ENCODE measurements around the gene PHF21A.
A peak's percentile ranks its signal among the peaks of the same experiment; 100 is the strongest.
"Not testable (repeated sequence)": the region's sequence is repeated elsewhere in the genome, so short reads cannot be mapped to it uniquely, and the experiment has no call there.

PHF21A gene

DNA sequence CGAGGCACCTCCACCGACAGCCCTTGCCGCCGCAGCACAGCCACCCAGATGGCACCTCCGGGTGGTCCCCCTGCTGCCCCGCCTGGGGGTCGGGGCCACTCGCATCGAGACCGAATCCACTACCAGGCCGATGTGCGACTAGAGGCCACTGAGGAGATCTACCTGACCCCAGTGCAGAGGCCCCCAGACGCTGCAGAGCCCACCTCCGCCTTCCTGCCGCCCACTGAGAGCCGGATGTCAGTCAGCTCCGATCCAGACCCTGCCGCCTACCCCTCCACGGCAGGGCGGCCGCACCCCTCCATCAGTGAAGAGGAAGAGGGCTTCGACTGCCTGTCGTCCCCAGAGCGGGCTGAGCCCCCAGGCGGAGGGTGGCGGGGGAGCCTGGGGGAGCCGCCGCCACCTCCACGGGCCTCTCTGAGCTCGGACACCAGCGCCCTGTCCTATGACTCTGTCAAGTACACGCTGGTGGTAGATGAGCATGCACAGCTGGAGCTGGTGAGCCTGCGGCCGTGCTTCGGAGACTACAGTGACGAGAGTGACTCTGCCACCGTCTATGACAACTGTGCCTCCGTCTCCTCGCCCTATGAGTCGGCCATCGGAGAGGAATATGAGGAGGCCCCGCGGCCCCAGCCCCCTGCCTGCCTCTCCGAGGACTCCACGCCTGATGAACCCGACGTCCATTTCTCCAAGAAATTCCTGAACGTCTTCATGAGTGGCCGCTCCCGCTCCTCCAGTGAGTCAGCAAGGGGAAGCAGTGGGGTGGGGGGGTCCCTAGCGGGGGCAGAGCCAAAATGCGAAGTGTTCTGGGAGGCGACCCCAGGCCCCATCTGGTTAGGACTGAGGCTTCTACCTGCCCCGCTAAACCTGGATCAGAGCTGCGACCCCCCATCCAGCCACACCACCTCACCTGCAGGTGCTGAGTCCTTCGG lies 218.5 kb downstream of the PHF21A start:
- Histone ChIP-seq H3K27ac (ENCODE audit: low read depth, low read length) (no peak overlapping the region), H2AFZ (ENCODE audit: low read length, unreplicated experiment) (no peak overlapping the region), H3K4me1 (ENCODE audit: control insufficient read depth, insufficient read depth, low read length, unreplicated experiment) (peaks cover 11% of the 10 kb centered on the region), H3K4me3 (ENCODE audit: low read depth, low read length) (no peak overlapping the region), H3K36me3 (ENCODE audit: insufficient read depth, low read length) (no peaks in the 10 kb centered on the region), H3K79me2 (ENCODE audit: control insufficient read depth, insufficient read depth, low read length, unreplicated experiment) (no peaks in the 10 kb centered on the region), H3K27me3 (ENCODE audit: insufficient read depth, low read length) (peaks cover 8% of the 10 kb centered on the region; the same call in 1 of the 2 replicates)

DNA sequence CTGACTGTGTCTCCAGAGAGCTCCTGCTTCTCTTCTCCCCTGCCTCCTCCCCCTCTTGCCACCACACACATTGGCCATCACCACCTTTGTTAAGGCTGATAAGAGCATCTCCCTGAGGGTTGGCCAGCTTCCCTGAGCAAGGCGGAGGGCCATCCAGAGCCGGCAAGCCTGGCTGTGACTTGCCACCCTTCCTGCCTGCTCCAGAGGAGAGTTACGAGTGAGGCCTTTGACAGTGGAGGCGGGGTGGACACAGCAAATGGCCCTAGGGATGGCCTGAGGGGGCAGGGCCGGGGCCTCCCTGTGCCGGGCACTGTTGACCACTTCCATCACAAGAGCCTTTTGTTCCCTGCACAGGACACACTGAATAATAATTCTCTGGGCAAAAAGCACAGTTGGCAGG lies 219.6 kb downstream of the PHF21A start:
- Histone ChIP-seq H3K27me3 (ENCODE audit: insufficient read depth, low read length) (peaks cover 8% of the 10 kb centered on the region; the same call in 1 of the 2 replicates), H3K36me3 (ENCODE audit: insufficient read depth, low read length) (no peaks in the 10 kb centered on the region), H3K27ac (ENCODE audit: low read depth, low read length) (no peak overlapping the region), H2AFZ (ENCODE audit: low read length, unreplicated experiment) (no peak overlapping the region), H3K4me3 (ENCODE audit: low read depth, low read length) (no peak overlapping the region), H3K79me2 (ENCODE audit: control insufficient read depth, insufficient read depth, low read length, unreplicated experiment) (no peaks in the 10 kb centered on the region), H3K4me1 (ENCODE audit: control insufficient read depth, insufficient read depth, low read length, unreplicated experiment) (peaks cover 11% of the 10 kb centered on the region)

DNA sequence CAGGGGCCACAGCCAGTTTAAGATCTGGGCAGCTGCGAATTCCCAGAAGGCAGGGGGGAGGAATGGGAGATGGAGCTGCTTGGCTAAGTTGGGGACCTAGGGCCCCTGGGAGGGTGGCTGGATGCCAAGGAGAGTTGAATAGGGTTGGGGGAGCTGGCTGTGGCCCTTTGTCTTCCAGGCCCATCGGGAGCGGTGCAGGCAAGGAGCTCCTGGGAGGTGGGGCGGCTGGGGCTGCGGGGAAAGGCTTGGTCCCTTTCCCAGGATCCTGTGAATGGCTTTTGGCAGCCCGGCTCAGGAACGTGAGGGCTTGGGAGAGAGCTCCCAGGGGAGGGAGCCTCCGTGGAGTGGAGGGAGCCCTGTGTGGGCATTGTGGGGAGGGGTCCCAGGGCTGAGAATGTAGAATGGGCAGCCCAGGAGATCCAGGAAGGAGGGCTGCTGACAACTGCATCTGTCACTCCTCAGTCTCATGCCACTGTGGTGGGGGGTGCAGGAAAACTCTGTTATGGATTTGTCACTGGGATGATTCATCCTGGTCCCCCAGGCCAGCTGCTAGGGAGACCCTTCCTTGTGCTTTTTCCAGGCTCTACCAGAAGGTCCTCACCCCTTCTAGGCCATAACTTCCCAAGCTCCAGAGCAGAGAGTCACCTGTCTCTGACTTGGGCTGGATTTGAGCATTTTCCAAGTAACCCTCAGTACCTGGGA lies 220.2 kb downstream of the PHF21A start:
- Histone ChIP-seq H3K4me1 (ENCODE audit: control insufficient read depth, insufficient read depth, low read length, unreplicated experiment) (peaks cover 11% of the 10 kb centered on the region), H3K27me3 (ENCODE audit: insufficient read depth, low read length) (peaks cover 8% of the 10 kb centered on the region; the same call in 1 of the 2 replicates), H2AFZ (ENCODE audit: low read length, unreplicated experiment) (no peak overlapping the region), H3K36me3 (ENCODE audit: insufficient read depth, low read length) (no peaks in the 10 kb centered on the region), H3K27ac (ENCODE audit: low read depth, low read length) (no peak overlapping the region), H3K4me3 (ENCODE audit: low read depth, low read length) (peak overlapping the region; percentile 77), H3K79me2 (ENCODE audit: control insufficient read depth, insufficient read depth, low read length, unreplicated experiment) (no peaks in the 10 kb centered on the region)

DNA sequence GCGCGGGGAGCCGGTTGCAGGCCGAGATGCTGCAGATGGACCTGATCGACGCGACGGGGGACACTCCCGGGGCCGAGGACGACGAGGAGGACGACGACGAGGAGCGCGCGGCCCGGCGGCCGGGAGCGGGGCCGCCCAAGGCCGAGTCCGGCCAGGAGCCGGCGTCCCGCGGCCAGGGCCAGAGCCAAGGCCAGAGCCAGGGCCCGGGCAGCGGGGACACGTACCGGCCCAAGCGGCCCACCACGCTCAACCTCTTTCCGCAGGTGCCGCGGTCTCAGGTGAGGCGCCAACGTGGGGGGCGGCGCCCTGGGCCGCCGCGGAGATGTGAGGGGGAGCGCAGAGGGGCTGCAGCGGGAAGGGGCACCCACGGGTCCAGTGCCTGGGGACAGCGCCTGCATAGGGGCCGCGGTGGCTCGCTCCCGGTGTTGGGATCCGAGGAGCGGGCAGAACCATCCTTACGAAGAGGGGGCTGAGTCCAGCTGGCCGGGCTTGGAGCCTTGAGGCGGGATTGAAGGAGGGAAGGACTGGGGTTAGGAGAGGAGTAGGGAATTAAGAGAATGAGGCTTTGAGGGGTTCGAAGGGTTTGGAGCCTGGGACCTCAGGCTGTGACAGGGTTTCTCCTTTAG lies 221.0 kb downstream of the PHF21A start:
- not testable (repeated sequence) for H3K27me3 ChIP-seq (ENCODE audit: insufficient read depth, low read length); H3K27ac ChIP-seq (ENCODE audit: low read depth, low read length); H3K36me3 ChIP-seq (ENCODE audit: insufficient read depth, low read length); H3K79me2 ChIP-seq (ENCODE audit: control insufficient read depth, insufficient read depth, low read length, unreplicated experiment)
- peak overlapping the region; percentile 57 for H2AFZ ChIP-seq (ENCODE audit: low read length, unreplicated experiment)
- peaks cover 11% of the 10 kb centered on the region for H3K4me1 ChIP-seq (ENCODE audit: control insufficient read depth, insufficient read depth, low read length, unreplicated experiment)
- H3K4me3 ChIP-seq (ENCODE audit: low read depth, low read length): peak overlapping the region; percentile 77

DNA sequence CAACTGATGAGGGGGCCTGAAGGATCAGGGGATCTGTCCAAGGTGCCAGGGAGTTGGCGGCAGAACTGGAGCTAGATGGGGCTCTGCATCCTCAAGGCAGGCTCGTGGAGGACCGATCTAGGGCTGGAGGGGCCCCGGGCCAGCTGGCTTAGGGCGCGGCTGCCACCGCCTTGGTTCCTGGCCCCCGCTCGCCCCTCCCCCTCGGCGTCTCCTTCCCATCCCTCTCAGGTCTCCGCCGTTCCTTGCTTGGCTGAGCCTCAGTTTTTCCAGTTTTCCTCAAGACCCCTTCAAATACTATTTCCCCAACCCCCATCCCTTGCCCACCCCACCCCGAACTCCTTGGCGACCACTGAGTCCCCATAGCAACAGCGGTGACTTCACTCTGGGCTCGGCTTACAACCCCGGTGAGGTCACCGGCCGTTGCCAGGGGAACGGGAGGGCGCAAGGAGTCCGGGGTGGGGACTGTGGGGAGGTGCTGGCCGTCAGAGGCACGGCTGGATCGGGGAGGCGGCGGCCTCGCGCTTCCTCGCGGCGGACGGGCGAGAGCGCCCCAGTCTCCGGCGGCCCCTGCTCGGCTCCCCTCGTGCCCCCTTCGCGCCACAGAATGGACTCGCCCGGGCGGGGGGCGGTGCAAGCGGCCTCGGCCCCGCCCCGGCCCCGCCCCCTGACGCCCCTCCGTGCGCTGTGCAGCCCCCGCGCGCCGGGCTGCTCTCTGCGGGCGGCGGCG lies 221.6 kb downstream of the PHF21A start:
- Histone ChIP-seq H3K27me3 (ENCODE audit: insufficient read depth, low read length) (peaks cover 8% of the 10 kb centered on the region; the same call in 1 of the 2 replicates), H2AFZ (ENCODE audit: low read length, unreplicated experiment) (no peak overlapping the region), H3K4me3 (ENCODE audit: low read depth, low read length) (peak overlapping the region; percentile 77), H3K27ac (ENCODE audit: low read depth, low read length) (peak overlapping the region; percentile 61), H3K4me1 (ENCODE audit: control insufficient read depth, insufficient read depth, low read length, unreplicated experiment) (peaks cover 11% of the 10 kb centered on the region), H3K79me2 (ENCODE audit: control insufficient read depth, insufficient read depth, low read length, unreplicated experiment) (no peaks in the 10 kb centered on the region), H3K36me3 (ENCODE audit: insufficient read depth, low read length) (no peaks in the 10 kb centered on the region)

DNA sequence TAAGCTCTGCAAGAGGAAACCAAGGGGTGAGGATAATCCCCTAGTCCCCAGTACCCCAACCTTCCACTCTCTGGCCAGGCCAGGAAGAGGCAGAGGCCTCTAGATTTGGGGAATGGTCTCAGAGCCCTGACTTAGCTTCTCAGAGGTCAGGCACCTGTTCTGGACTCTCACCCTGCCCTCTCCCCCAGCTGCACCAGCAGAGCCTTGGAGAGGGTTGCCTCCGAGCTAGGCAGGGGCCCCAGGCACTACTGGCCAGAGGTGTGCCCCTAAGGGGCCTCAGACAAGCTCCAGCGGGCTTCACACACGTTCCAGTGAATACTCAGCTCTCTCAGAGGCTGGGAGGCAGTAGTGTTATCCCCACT lies 222.2 kb downstream of the PHF21A start:
- H2AFZ ChIP-seq (ENCODE audit: low read length, unreplicated experiment): no peak overlapping the region
- H3K4me3 ChIP-seq (ENCODE audit: low read depth, low read length): peak overlapping the region; percentile 77
- no peaks in the 10 kb centered on the region for H3K36me3 ChIP-seq (ENCODE audit: insufficient read depth, low read length)
- peaks cover 8% of the 10 kb centered on the region; the same call in 1 of the 2 replicates for H3K27me3 ChIP-seq (ENCODE audit: insufficient read depth, low read length)
- peaks cover 11% of the 10 kb centered on the region for H3K4me1 ChIP-seq (ENCODE audit: control insufficient read depth, insufficient read depth, low read length, unreplicated experiment)
- no peak overlapping the region for H3K27ac ChIP-seq (ENCODE audit: low read depth, low read length)
- H3K79me2 ChIP-seq (ENCODE audit: control insufficient read depth, insufficient read depth, low read length, unreplicated experiment): no peaks in the 10 kb centered on the region

DNA sequence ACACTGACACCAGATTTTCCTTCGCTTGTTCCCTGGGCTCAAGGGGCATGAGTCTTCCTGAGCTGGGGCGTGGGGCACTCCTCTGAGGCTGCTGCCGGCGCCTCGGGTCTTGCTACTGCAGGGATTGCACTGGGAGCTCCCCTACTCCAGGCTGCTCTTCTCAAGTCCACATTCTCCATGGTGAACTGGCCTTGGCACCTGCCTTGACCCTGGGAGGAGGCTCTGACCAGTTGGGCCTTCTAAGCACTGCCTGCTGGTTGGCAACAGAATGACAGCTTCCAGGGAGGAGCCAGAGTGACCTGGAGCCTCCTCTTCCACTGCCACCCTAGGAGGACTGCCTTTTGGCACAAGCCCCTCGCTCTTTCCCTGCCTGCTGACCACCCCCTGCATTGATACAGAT lies 223.7 kb downstream of the PHF21A start:
- Histone ChIP-seq H3K4me3 (ENCODE audit: low read depth, low read length) (no peak overlapping the region), H3K36me3 (ENCODE audit: insufficient read depth, low read length) (no peaks in the 10 kb centered on the region), H3K4me1 (ENCODE audit: control insufficient read depth, insufficient read depth, low read length, unreplicated experiment) (peaks cover 11% of the 10 kb centered on the region), H2AFZ (ENCODE audit: low read length, unreplicated experiment) (no peak overlapping the region), H3K27me3 (ENCODE audit: insufficient read depth, low read length) (peaks cover 8% of the 10 kb centered on the region; the same call in 1 of the 2 replicates), H3K79me2 (ENCODE audit: control insufficient read depth, insufficient read depth, low read length, unreplicated experiment) (no peaks in the 10 kb centered on the region), H3K27ac (ENCODE audit: low read depth, low read length) (no peak overlapping the region)

DNA sequence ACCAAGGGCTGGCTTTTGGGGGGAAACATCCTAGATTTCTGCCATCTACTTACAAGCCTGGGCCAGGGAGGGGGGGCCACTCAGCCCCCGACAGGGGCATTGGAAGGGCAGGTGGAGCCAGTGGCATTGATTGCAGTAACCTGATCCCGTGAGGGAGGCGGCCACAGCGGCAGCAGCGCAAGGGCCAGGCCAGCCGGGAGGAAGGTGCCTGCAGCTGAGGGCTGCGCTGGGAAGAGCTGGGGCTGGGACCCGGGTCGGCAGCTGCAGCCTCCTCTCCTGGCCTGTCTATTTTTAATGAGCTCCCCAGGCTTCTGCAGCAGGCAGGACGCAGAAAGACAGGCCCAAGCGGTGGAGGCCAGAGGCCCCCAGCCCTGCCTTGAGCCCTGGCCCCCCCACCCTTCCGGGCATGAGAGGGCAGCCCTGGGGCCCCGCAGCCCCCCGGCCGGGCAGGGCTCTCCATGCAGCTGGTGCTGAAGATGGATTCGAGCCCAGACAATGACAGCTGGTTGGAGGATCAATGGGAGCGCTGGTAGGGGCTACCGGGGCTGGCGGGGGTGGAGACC lies 224.8 kb downstream of the PHF21A start:
- H3K27me3 ChIP-seq (ENCODE audit: insufficient read depth, low read length): peaks cover 13% of the 10 kb centered on the region; the same call in 1 of the 2 replicates
- no peaks in the 10 kb centered on the region for H3K79me2 ChIP-seq (ENCODE audit: control insufficient read depth, insufficient read depth, low read length, unreplicated experiment)
- no peak overlapping the region for H3K4me3 ChIP-seq (ENCODE audit: low read depth, low read length)
- H3K4me1 ChIP-seq (ENCODE audit: control insufficient read depth, insufficient read depth, low read length, unreplicated experiment): peaks cover 11% of the 10 kb centered on the region
- no peaks in the 10 kb centered on the region for H3K36me3 ChIP-seq (ENCODE audit: insufficient read depth, low read length)
- no peak overlapping the region for H2AFZ ChIP-seq (ENCODE audit: low read length, unreplicated experiment)
- no peak overlapping the region for H3K27ac ChIP-seq (ENCODE audit: low read depth, low read length)

DNA sequence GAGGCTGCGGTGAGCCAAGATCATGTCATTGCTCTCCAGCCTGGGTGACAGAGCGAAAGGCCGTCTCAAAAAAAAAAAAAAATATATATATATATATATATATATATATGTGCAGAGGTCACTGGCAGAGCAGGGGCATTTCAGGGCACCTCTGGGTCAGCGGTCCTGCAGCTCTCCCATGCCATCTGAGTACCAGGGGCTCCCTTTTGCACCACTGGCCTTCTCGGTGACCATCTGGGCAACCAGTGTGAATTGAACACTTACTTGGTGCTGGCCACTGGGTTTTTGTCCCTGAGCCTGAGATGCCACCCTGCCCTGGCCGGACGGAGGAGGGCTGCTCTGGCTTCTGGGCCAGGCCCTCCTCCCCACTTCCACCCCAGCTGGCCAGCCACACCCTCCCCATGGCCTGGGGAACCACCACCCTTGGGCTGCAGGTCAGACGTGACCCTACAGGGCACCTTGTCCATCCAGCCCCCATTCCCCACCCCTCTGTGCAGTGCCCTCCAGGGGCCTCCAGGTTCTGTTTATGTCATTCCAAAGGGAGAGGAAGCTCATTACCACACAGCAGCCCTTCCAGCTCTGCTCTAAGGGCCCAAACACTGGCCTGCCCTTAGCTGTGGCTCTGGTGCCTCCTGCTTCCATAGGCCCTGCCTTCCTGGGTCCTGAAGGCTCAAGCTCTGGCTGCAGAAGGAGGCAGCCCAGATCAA lies 225.5 kb downstream of the PHF21A start:
- no peaks in the 10 kb centered on the region for H3K79me2 ChIP-seq (ENCODE audit: control insufficient read depth, insufficient read depth, low read length, unreplicated experiment)
- H3K27me3 ChIP-seq (ENCODE audit: insufficient read depth, low read length): peaks cover 12% of the 10 kb centered on the region; the same call in 1 of the 2 replicates
- no peak overlapping the region for H3K4me3 ChIP-seq (ENCODE audit: low read depth, low read length)
- no peak overlapping the region for H2AFZ ChIP-seq (ENCODE audit: low read length, unreplicated experiment)
- H3K27ac ChIP-seq (ENCODE audit: low read depth, low read length): no peak overlapping the region
- peaks cover 7% of the 10 kb centered on the region for H3K4me1 ChIP-seq (ENCODE audit: control insufficient read depth, insufficient read depth, low read length, unreplicated experiment)
- H3K36me3 ChIP-seq (ENCODE audit: insufficient read depth, low read length): no peaks in the 10 kb centered on the region

Measured in ACC112 (cell line).